Heart right ventricle (tissue), 16 donors: Measurements from ENCODE around the gene LMOD3. TPM values are rescaled to one million over a fixed set of nuclear protein-coding genes. Genes with fewer than 3 reads are reported as not detected.
A peak's percentile ranks its signal among the peaks of the same experiment; 100 is the strongest.

Source experiments
- ATAC-seq, 8 donors: fragments of 200-7000 bp; cut with Tn5 transposase; one replicate each; pipeline ENCODE4 v1.9.1; 2020; ENCODE audit warnings: mild to moderate bottlenecking in 8 of 8, moderate library complexity in 8 of 8, moderate number of reproducible peaks in 1 of 8
- DNase-seq, 2 donors: peaks; one replicate each; pipeline ENCODE4 v3.0.0-alpha.2; 2020
- H3K27ac ChIP-seq, 10 donors: fragments of 200-600 bp; sonication (generic) in 2 of 10; one replicate each; pipeline versions ENCODE4 v1.5.0 to v1.8.0; 2020 to 2022; ENCODE audit warnings: mild to moderate bottlenecking in 3 of 10
- H3K27me3 ChIP-seq, 7 donors: fragments of 200-600 bp; one replicate each; pipeline ENCODE4 v1.8.0; 2021 to 2022; ENCODE audit warnings: mild to moderate bottlenecking in 2 of 7
- H3K36me3 ChIP-seq, 9 donors: fragments of 200-600 bp; sonication (generic) in 1 of 9; one replicate each; pipeline versions ENCODE4 v1.5.0 to v1.8.0; 2020 to 2022; ENCODE audit warnings: mild to moderate bottlenecking in 2 of 9
- H3K4me1 ChIP-seq, 9 donors: fragments of 200-600 bp; sonication (generic) in 1 of 9; one replicate each; pipeline versions ENCODE4 v1.5.0 to v1.8.0; 2020 to 2022; ENCODE audit warnings: mild to moderate bottlenecking in 4 of 9
- H3K4me3 ChIP-seq, 10 donors: fragments of 200-600 bp; sonication (generic) in 2 of 10; one replicate each; pipeline versions ENCODE4 v1.5.0 to v1.8.0; 2020 to 2022; ENCODE audit warnings: mild to moderate bottlenecking in 7 of 10, moderate library complexity in 2 of 10
- H3K9me3 ChIP-seq, 11 donors: fragments of 200-600 bp in 10 of 11; sonication (generic) in 2 of 11; one replicate each; pipeline versions ENCODE4 v1.5.0 to v1.8.0; 2013 to 2022; ENCODE audit warnings: mild to moderate bottlenecking in 2 of 11, control low read depth in 1 of 11, moderate library complexity in 1 of 11
- CTCF ChIP-seq, 9 donors: fragments of 200-600 bp; sonication (generic) in 2 of 9; IDR thresholded peaks; one replicate each; pipeline versions ENCODE4 v1.5.0 to v1.8.0; 2021 to 2022; ENCODE audit warnings: antibody characterized with exemption in 9 of 9, mild to moderate bottlenecking in 5 of 9, moderate library complexity in 1 of 9
- WGBS, 2 donors: extraction: QIAGEN DNeasy Blood & Tissue Kit; methylation state at CpG; one replicate each; pipeline ENCODE4 v1.1.7; 2013; ENCODE audit warnings: inconsistent platforms in 1 of 2; 5-methylcytosine and 5-hydroxymethylcytosine counted together
- intact Hi-C, 10 donors: fragments of 100-400 bp; cut with DNase I; formaldehyde crosslinking; loops; one replicate each; pipeline versions ENCODE4 v1.11.1 to v1.14.2; 2022
- polyA plus RNA-seq, 2 donors: library from polyadenylated mRNA; stranded (reverse); fragments of 200-250 nt; gene quantifications; one replicate each; pipeline ENCODE4 v1.2.3, GENCODE V29; 2013
- total RNA-seq, 10 donors: library from RNA; stranded (reverse); fragmentation: NEBNext Ultra II Directional in 3 of 10; extraction: Animal tissue kit (Norgen Biotek cat#: 25700) in 3 of 10; gene quantifications; one replicate each; pipeline versions ENCODE4 v1.2.1 to v1.2.4, GENCODE V29; 2021 to 2023
- donor health status: Arrhythmogenic right ventricular cardiomyopathy.
- donor health status: ischemic (EF 13 %, LVEDD 7.1; RV severe dilation, severe dysfunction).
- donor health status: healthy with polysubstance abuse.
- donor health status: DM: no; HTN: yes; CAD: no.
- donor health status: DM: no; HTN: no; CAD: no.
- donor health status: ischemic (EF 25% LVEDD 6.9; RV normal size, moderate dysfunction).
- donor health status: ischemic (EF 25% LVEDD 5.7; RV mildly dilated, moderate dysfunction).
- donor health status: healthy.
- donor health status: DM: yes; HTN: yes; CAD: no.
- donor health status: Ischemic cardiomyopathy.
- donor health status: ischemic (EF 35%, LVEDD 5.7; RV mildly dilated, moderate dysfunction).
- donor health status: nonischemic (EF 11% LVEDD 7.7; RV severe dilation, severe dysfunction).
- donor health status: DM: yes; HTN: yes; CAD: no.
- donor health status: PGD.
- donor health status: ischemic (EF 29% LVEDD 5.4; RV normal size, mild dysfunction).
- donor health status: nonischemic (EF 23%, LVEDD 6.1; RV moderate dilation, normal function).

The LMOD3 gene
- total and polyA plus RNA-seq, 12 donors = 28.6 to 240 (median 182) TPM

- H3K4me3 ChIP-seq = no peak overlapping the region
- ATAC-seq = no peak
- no peaks in the 10 kb centered on the region for H3K9me3 ChIP-seq
- no peak overlapping the region for H3K27ac ChIP-seq
- no peak for DNase-seq
- intact Hi-C loops = loop anchor here in 8 of 10 donors (5.0 to 10.0 kb wide), 6 partner anchors 143 to 508 kb away; no protein-coding TSS in a partner anchor
- H3K4me1 ChIP-seq = peaks cover 0 to 8% (median 0%) of the 10 kb centered on the region in 9 donors
- peaks cover 0 to 8% (median 0%) of the 10 kb centered on the region in 9 donors for H3K36me3 ChIP-seq
- H3K27me3 ChIP-seq = no peaks in the 10 kb centered on the region
- no peak for TF ChIP-seq CTCF (IDR thresholded peaks at IDR 0.05)
Observed at GRCh38 chr3:69164296-69164695, 41.9 kb upstream of the LMOD3 start.

GRCh38 chr3:69162308-69162980, 40.0 kb upstream of the LMOD3 start:
- ATAC-seq = peak in 1 of 8 donors; percentile 39

GRCh38 chr3:69161587-69162307, 39.4 kb upstream of the LMOD3 start:
- H3K4me1 ChIP-seq = peaks cover 0 to 8% (median 0%) of the 10 kb centered on the region in 9 donors
- ATAC-seq (peak in 7 of 8 donors; percentile 25 to 65 (median 56)), DNase-seq (peak in 1 of 2 donors; percentile 25)
- H3K27me3 ChIP-seq = no peaks in the 10 kb centered on the region
- intact Hi-C loops = loop anchor here in 9 of 10 donors (1.0 to 10.0 kb wide), 11 partner anchors 144 to 511 kb away; no protein-coding TSS in a partner anchor
- no peaks in the 10 kb centered on the region for H3K36me3 ChIP-seq
- WGBS, 2 donors = 39 to 42% methylated on average over 5 of the region's 5 CpGs
- no peak overlapping the region for H3K27ac ChIP-seq
- H3K9me3 ChIP-seq = no peaks in the 10 kb centered on the region
- TF ChIP-seq CTCF (IDR thresholded peaks at IDR 0.05) = peak; percentile 83 to 100 (median 95)
- no peak overlapping the region for H3K4me3 ChIP-seq

More at GRCh38 chr3:69162308-69162980, 40.0 kb upstream of the LMOD3 start:
- no peaks in the 10 kb centered on the region for H3K36me3 ChIP-seq
- no peak for DNase-seq
- 92 to 93% methylated on average over 2 of the region's 2 CpGs for WGBS, 2 donors
- no peaks in the 10 kb centered on the region for H3K27me3 ChIP-seq
- intact Hi-C loops = loop anchor here in 9 of 10 donors (1.0 to 10.0 kb wide), 9 partner anchors 143 to 510 kb away; no protein-coding TSS in a partner anchor
- peaks cover 0 to 8% (median 0%) of the 10 kb centered on the region in 9 donors for H3K4me1 ChIP-seq
- H3K27ac ChIP-seq = no peak overlapping the region
- H3K9me3 ChIP-seq = no peaks in the 10 kb centered on the region
- no peak for TF ChIP-seq CTCF (IDR thresholded peaks at IDR 0.05)
- H3K4me3 ChIP-seq = no peak overlapping the region

- Histone ChIP-seq H3K27ac (no peak overlapping the region), H3K36me3 (no peaks in the 10 kb centered on the region), H3K27me3 (no peaks in the 10 kb centered on the region), H3K4me3 (no peak overlapping the region), H3K9me3 (no peaks in the 10 kb centered on the region), H3K4me1 (peaks cover 0 to 8% (median 0%) of the 10 kb centered on the region in 9 donors)
- DNase-seq = no peak
- intact Hi-C loops = loop anchor here in 9 of 10 donors (2.0 to 10.0 kb wide), 9 partner anchors 146 to 512 kb away; no protein-coding TSS in a partner anchor
- WGBS, 2 donors = 83 to 85% methylated on average over 4 of the region's 4 CpGs
- no peak for TF ChIP-seq CTCF (IDR thresholded peaks at IDR 0.05)
- ATAC-seq = no peak
Observed at GRCh38 chr3:69160525-69160924, 38.1 kb upstream of the LMOD3 start.
